ENCODE results near the gene ADCYAP1R1.

Gene ADCYAP1R1

DNA sequence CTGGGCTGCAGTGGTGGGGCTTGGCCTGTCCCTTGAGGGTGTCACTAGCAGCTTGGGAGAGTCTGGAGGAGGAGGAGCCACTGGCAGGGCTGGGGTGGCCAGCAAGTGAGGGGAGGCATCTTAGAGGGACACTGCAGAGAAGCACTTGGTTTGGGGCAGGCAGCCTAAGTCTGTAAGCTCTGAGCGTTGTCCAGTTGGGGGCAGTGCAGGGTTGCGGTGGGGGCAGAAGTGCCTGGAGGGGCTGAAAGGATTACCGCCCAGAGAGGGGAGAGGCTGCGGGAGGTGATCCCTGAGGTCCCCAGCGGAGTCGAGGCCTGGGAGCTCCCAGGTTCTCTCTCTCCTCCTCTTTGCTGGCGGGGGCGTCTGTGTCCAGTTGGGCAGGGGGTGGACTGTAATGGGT is 7.4 kb downstream of the ADCYAP1R1 start:
- DNase-seq (ENCODE audit: low read depth): no peak
- TF ChIP-seq, protein P1, sequence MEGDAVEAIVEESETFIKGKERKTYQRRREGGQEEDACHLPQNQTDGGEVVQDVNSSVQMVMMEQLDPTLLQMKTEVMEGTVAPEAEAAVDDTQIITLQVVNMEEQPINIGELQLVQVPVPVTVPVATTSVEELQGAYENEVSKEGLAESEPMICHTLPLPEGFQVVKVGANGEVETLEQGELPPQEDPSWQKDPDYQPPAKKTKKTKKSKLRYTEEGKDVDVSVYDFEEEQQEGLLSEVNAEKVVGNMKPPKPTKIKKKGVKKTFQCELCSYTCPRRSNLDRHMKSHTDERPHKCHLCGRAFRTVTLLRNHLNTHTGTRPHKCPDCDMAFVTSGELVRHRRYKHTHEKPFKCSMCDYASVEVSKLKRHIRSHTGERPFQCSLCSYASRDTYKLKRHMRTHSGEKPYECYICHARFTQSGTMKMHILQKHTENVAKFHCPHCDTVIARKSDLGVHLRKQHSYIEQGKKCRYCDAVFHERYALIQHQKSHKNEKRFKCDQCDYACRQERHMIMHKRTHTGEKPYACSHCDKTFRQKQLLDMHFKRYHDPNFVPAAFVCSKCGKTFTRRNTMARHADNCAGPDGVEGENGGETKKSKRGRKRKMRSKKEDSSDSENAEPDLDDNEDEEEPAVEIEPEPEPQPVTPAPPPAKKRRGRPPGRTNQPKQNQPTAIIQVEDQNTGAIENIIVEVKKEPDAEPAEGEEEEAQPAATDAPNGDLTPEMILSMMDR (conservative IDR thresholded peaks at IDR 0.05; ENCODE audit: low read length): no peak
- no peak overlapping the region for H3K4me3 ChIP-seq (ENCODE audit: low read length)

DNA sequence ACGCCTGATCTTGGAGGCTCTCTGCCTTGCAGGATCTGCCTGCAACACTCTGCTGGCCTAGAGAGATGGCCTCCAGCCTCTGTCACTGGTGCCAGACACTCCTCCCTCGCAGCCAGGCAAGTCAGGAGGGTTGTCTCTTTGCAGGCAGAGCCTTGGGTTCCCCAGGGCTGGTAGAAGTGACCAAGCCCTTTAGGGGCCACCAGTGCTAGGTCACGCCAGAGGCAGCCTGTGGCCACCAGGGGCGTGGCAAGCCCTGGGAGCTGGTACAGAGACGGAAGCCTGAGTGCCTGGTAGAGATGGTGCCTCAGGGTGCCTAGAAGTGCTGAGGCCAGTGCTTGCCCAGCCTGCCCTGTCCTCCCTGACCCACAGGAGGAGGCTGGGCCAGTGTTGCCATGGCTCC is 9.1 kb downstream of the ADCYAP1R1 start:
- H3K4me3 ChIP-seq (ENCODE audit: low read length): no peak overlapping the region
- no peak for DNase-seq (ENCODE audit: low read depth)
- TF ChIP-seq, protein P1 (conservative IDR thresholded peaks at IDR 0.05; ENCODE audit: low read length): no peak

DNA sequence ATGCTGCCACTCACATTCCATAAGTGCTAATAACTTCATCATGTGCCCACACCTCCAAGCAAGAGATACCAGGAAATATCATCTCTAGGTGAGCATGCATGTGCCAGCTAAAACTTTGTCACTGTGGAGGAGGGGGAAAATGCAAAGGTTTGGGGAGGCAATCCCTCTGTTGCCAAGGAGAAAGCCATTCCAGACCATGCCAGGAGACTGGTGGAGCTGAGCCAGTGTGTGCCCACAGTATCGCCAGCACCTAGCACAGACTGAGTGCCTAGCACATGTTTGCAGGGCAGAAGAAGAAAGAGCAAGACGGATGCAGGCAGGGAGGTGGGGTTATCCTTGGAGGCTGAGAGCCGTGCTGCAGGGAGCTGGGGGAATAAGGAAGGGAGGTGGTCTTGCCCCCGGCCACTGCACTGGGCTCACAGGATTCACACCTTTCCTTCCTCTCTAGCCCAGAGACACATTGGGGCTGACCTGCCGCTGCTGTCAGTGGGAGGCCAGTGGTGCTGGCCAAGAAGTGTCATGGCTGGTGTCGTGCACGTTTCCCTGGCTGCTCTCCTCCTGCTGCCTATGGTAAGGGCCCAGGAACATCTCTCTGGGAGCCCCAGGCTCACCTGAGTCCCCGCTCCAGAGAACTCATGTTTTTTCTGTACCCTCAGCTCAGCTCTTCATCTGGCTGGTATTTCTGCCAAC is 10.8 kb downstream of the ADCYAP1R1 start:
- TF ChIP-seq, protein P1 (conservative IDR thresholded peaks at IDR 0.05; ENCODE audit: low read length): no peak
- H3K4me3 ChIP-seq (ENCODE audit: low read length): no peak overlapping the region
- DNase-seq (ENCODE audit: low read depth): no peak

DNA sequence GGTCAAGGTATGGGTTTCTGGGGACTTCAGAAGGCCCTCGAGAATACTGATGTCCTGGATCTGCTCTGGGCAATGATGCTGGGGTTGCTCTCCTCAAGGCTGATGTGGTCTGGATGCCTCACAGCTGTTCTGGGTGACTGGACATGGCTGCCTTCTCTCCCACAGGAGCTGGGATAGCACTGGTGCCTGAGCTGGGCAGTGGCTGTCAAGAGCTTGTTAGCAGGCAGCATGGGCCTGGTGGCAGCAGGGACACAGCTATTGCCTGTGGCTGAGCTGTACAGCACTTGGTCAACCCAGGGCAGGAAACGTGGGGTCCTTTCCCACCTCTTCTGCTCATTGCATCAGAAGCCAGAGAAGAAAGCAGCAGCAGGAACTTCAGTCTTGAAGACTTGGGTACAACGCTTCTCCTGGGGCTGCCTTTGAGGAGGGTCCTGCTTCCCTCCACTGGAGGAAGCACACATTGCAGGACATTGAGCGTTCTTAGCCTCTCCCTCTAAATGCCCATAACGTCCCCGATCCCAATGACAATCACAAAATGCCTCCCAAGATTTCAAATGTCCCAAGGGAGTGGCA is 13.0 kb downstream of the ADCYAP1R1 start:
- no peak for DNase-seq (ENCODE audit: low read depth)
- no peak overlapping the region for H3K4me3 ChIP-seq (ENCODE audit: low read length)
- TF ChIP-seq, protein P1 (conservative IDR thresholded peaks at IDR 0.05; ENCODE audit: low read length): no peak

DNA sequence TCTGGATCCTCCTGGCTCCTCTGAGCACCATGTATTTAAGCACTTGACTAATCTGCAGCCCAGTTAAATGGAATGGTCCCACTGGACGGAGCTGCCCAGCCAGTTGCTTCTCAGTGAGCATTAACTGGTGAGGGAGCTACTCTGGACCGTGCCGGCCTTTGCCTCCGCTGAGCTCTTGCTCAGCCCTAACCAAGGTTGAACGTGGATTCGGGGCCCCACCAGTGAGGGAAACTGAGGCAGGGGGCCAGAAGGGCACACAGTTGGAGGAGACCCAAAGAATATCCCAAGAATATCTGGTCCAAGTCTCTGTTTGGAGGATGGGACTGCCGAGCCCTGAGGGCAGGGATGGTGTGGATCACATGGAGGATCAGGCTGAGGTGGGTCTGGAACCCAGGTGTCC is 13.7 kb downstream of the ADCYAP1R1 start:
- H3K4me3 ChIP-seq (ENCODE audit: low read length): no peak overlapping the region
- no peak for DNase-seq (ENCODE audit: low read depth)
- TF ChIP-seq, protein P1 (conservative IDR thresholded peaks at IDR 0.05; ENCODE audit: low read length): no peak

DNA sequence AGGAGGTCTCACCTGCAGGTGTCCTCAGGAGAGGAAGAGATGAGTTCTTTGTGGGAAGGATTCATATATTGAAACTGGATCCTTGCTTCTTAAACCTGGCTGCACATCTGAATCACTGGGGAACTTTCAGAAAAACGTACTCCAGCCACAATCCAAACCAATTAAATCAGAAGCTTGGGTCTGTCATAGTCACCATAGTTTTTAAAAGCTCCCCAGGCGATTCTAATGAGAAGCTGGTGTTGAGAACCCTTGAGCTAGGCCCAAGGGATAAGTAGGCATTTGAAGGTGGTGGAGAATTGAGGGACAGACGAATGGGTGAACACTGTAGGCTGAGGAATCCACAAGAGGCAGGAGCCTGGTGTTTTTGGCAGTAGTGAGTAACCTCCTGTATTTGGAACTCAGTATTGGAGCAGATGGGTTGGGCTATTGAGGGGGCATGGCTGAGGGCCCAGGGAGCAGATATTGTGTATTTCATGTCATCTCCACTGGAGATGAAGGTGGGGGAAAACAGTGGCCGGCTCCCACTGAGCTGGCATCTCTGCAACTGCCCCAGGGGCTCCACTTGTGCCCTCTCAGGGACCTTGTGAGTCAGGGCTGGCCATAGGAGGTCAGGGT is 14.5 kb downstream of the ADCYAP1R1 start:
- DNase-seq (ENCODE audit: low read depth): no peak
- TF ChIP-seq, protein P1 (conservative IDR thresholded peaks at IDR 0.05; ENCODE audit: low read length): no peak
- no peak overlapping the region for H3K4me3 ChIP-seq (ENCODE audit: low read length)

DNA sequence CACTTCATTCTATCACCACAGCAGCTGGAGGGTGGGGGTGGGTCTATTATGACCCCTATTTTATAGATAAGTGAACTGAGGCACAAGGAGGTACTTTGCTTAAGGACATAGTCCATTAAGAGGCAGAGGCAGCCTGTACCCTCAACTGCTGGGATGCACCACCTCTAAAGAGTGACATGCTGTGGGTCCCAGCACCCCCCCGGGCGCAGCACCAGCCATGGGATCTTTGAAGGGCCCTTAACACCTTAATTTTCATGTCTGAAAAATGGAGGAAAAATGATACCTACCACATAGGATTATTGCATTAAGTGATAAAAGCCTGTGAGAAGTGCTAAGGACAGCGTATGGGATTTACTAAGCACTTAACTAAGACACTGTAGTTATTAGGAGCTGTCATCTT is 15.4 kb downstream of the ADCYAP1R1 start:
- no peak overlapping the region for H3K4me3 ChIP-seq (ENCODE audit: low read length)
- TF ChIP-seq, protein P1 (conservative IDR thresholded peaks at IDR 0.05; ENCODE audit: low read length): no peak
- DNase-seq (ENCODE audit: low read depth): no peak

Data from AG10803 (cell line).